Activated T-cell treated with anti-CD3 and anti-CD28 coated beads, Interleukin-2, amount 50 U/mL, for 24 hours (primary cell): ENCODE measurements around the gene SCCPDH.

Source experiments
- DNase-seq: peaks from one replicate; pipeline ENCODE4 v3.0.0-alpha.2; 2020
- H3K27ac Mint-ChIP-seq: 2 replicates; pipeline ENCODE4 v1.8.0; 2020; ENCODE audit warnings: mild to moderate bottlenecking, mixed read lengths
- H3K27me3 Mint-ChIP-seq: 2 replicates; pipeline ENCODE4 v1.8.0; 2020; ENCODE audit warnings: mixed read lengths
- H3K36me3 Mint-ChIP-seq: 2 replicates; pipeline ENCODE4 v1.8.0; 2020; ENCODE audit warnings: low read depth, mixed read lengths
- H3K4me1 Mint-ChIP-seq: 2 replicates; pipeline ENCODE4 v1.8.0; 2020; ENCODE audit warnings: low read depth, mixed read lengths
- H3K4me3 Mint-ChIP-seq: 2 replicates; pipeline ENCODE4 v1.8.0; 2020; ENCODE audit warnings: mild to moderate bottlenecking, moderate library complexity, mixed read lengths
- H3K9me3 Mint-ChIP-seq: 2 replicates; pipeline ENCODE4 v1.8.0; 2020; ENCODE audit warnings: mixed read lengths

SCCPDH gene

GRCh38 chr1:246750752-246751151 lies 26.5 kb downstream of the SCCPDH start:
- Mint-ChIP-seq H3K27ac (no peak overlapping the region), H3K36me3 (no peaks in the 10 kb centered on the region), H3K9me3 (no peaks in the 10 kb centered on the region)

DNA sequence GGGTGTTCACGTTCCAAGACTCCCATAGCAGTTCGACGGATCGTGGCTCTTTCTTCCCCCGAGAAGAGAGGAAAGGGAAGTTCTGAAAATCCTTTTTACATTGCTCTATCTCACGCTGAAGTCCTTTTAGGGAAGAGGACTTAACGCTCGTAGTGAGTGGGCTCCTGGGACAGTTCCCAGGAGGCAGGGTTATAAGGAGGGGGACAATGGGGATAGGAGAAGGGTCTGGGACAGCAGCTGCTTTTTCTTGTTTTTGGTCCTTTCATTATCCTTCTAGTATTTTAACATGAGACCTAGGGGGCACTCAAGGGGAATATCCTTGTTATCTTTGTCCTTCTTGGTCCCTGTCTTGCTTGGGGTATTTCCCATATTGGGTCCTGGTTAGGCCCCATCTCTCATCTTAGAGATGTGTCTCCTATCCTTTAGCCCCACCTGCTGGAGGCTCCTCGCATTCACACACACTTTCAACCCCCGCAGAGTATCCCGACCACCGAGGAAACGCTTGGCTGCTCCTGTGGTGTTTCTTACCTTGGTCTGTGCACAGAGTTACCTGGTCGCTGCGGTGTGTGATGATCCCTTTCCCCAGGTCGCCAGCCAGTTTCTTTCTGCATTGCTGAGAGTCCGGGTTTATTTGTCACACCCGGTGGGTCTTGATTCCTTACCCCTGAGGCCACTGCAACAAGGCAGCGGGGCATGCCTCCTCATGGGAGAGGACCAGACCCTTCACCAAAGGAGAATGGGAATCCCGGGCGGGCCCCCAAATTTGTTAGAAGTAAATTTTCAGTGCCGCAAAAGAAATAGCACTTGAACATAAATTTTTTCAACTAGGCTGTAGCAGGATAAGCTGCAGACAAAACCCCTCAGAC lies 29.7 kb downstream of the SCCPDH start:
- H3K36me3 Mint-ChIP-seq, result no peaks in the 10 kb centered on the region
- H3K4me1 Mint-ChIP-seq, result no peaks in the 10 kb centered on the region
- no peaks in the 10 kb centered on the region for H3K27me3 Mint-ChIP-seq
- no peak overlapping the region for H3K27ac Mint-ChIP-seq
- H3K9me3 Mint-ChIP-seq, result no peaks in the 10 kb centered on the region
- H3K4me3 Mint-ChIP-seq, result no peak overlapping the region
- peak; percentile 63 for DNase-seq

More at GRCh38 chr1:246750752-246751151, 26.5 kb downstream of the SCCPDH start:
- no peaks in the 10 kb centered on the region for H3K27me3 Mint-ChIP-seq
- DNase-seq, result no peak
- no peaks in the 10 kb centered on the region for H3K4me1 Mint-ChIP-seq
- no peak overlapping the region for H3K4me3 Mint-ChIP-seq

DNA sequence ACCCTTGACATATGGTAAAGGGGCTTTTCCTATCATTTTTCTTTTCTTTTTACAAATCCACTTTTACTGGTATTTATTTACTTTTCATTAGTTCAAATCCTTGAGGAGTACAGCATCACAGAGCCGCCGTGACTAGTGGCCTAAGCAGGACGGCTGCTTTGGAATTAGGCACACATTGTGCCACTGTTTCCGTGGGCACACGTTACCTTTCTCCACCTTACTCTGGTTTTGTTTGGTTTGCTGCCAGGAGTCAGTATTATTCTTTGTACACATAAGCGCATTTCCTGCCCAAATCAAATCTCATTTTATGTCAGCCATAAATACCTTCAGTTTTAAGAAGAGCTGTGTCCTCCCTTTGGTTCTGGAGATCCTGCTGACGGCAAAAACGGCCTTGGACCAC lies 31.2 kb downstream of the SCCPDH start:
- no peaks in the 10 kb centered on the region for H3K4me1 Mint-ChIP-seq
- no peak overlapping the region for H3K4me3 Mint-ChIP-seq
- no peaks in the 10 kb centered on the region for H3K9me3 Mint-ChIP-seq
- no peaks in the 10 kb centered on the region for H3K27me3 Mint-ChIP-seq
- no peak overlapping the region for H3K27ac Mint-ChIP-seq
- H3K36me3 Mint-ChIP-seq, result peaks cover 6% of the 10 kb centered on the region
- no peak for DNase-seq

DNA sequence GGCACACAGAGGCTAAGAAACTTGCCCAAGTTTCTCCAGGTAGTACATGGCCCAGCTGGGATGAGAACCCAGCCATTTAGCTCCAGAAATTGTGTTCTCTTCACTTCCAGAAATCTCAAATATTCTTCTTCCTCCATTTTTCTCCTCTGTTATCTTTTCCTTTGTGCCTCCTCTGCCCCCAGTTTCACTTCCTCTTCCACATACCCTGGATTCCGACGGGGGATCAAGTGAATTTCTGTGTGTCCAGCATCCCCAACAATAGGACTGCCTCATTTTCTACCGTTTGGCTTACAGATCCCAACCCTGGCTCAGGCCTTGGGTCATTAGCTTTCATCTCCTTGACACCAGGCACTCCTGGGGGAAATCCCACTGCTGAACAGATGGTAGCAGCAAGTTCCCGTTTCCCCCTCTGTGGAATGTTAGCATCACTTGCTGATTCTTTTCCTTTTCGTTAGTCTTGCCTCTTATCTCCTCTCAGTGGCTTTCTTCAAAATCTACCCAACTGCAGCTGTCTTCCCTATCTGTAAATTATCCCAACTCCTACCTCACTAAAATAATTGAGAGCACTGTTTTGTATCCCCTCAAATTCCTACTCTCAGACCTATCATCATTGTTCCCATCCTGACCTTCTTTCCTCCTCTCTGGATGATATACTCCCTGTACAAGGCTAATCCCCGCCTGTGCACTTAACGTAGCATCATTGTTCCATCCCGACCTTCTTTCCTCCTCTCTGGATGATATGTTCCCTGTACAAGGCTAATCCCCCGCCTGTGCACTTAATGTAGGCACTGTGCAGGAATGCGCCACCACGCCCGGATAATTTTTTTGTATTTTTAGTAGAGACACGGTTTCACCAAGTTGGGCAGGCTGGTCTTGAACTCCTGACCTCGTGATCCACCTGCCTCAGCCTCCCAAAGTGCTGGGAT lies 36.5 kb downstream of the SCCPDH start:
- no peak overlapping the region for H3K4me3 Mint-ChIP-seq

DNA sequence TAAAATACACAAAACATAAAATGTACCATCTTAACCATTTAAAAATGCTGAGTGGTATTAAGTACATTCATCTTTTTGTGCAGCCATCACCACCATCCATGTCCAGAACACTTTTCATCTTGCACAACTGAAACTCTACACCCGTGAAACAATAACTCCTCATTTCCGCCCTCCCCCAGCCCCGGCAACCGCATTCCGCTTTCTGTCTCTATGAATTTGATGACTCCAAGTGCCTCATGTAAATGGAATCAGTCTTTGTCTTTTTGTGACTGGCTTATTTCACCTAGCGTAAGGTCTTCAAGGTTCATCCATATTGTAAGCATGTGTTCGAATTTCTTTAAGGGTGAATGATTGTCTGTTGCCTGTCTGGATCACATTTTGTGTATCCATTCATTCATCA lies 37.2 kb downstream of the SCCPDH start:
- no peaks in the 10 kb centered on the region for H3K4me1 Mint-ChIP-seq
- H3K9me3 Mint-ChIP-seq, result no peaks in the 10 kb centered on the region
- DNase-seq, result no peak
- peaks cover 33% of the 10 kb centered on the region for H3K36me3 Mint-ChIP-seq
- H3K27me3 Mint-ChIP-seq, result no peaks in the 10 kb centered on the region
- no peak overlapping the region for H3K27ac Mint-ChIP-seq
- no peak overlapping the region for H3K4me3 Mint-ChIP-seq

More for the DNA sequence above, 36.5 kb downstream of the SCCPDH start:
- no peak overlapping the region for H3K27ac Mint-ChIP-seq
- H3K36me3 Mint-ChIP-seq, result peaks cover 29% of the 10 kb centered on the region
- H3K9me3 Mint-ChIP-seq, result no peaks in the 10 kb centered on the region
- no peaks in the 10 kb centered on the region for H3K27me3 Mint-ChIP-seq
- no peak for DNase-seq
- no peaks in the 10 kb centered on the region for H3K4me1 Mint-ChIP-seq

DNA sequence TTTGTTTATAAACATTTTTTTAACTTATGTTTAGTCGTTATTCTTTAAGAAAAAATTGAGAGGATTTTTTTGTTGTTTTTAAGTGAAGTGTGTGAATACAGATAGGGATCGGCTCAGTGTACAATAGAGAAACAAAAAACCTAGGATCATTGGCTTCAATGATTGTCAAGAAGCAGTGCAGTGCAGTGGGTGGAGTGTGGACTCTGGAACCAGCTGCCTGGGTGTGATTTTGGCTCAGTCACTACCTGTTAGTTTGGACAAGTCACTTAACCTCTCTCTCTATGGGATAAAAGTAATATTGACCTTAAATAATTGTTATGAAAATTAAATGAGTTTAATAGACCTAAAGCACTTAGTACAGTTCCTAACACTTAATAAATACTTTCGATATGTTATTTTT lies 41.3 kb downstream of the SCCPDH start:
- Mint-ChIP-seq H3K4me3 (no peak overlapping the region), H3K4me1 (no peaks in the 10 kb centered on the region), H3K9me3 (no peaks in the 10 kb centered on the region), H3K27ac (no peak overlapping the region), H3K36me3 (peaks cover 43% of the 10 kb centered on the region), H3K27me3 (no peaks in the 10 kb centered on the region)
- DNase-seq, result no peak

DNA sequence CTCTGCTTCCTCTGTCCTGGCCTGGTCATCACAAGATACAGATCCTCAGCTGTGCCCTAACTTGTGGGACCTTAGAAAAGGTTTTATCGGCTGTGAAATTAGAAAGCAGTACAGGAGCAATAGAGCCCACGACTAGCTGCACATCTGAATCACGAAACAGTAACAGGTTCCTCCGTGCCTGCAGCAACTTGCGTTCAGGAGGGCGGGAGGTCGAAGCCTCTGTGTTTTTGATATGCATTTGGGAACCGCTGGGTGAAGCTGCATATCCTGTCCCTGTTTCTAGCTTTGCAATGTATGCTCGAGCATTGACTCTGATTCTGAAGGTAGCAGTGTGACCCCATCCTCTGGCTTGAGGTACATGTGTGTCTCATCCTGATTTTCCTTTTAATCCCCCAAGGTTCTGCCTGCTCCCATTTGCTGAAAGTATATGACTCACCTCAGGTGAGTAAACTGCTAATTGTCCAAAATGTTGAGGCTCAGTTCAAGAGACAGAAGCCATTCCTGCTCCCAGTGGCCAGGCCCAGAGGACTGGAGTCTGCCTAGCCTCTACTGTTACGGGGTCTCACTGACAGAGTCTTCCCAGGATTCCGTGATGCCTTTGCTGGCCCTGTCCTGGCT lies 44.3 kb downstream of the SCCPDH start:
- H3K27ac Mint-ChIP-seq, result no peak overlapping the region
- H3K36me3 Mint-ChIP-seq, result peaks cover 36% of the 10 kb centered on the region

DNA sequence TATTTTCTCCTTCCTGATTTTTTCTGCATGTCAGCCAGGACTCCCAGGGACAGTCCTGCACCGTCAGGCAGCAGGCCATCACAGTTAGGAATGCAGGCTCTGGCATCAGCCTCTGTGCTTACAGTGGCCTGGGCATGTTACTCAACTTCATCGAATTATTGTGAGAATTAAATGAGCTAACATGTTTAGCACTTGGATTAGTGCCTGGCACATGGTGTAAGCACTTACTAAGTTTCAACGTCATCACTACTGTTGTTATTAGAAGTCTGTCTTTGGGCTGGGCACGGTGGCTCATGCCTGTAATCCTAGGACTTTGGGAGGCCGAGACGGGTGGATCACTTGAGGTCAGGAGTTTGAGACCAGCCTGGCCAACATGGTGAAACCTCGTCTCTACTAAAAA lies 45.1 kb downstream of the SCCPDH start:
- DNase-seq, result no peak
- no peaks in the 10 kb centered on the region for H3K4me1 Mint-ChIP-seq
- H3K4me3 Mint-ChIP-seq, result no peak overlapping the region
- no peaks in the 10 kb centered on the region for H3K9me3 Mint-ChIP-seq
- H3K27ac Mint-ChIP-seq, result no peak overlapping the region
- peaks cover 30% of the 10 kb centered on the region for H3K36me3 Mint-ChIP-seq
- H3K27me3 Mint-ChIP-seq, result no peaks in the 10 kb centered on the region

More for the DNA sequence above, 44.3 kb downstream of the SCCPDH start:
- Mint-ChIP-seq H3K27me3 (no peaks in the 10 kb centered on the region), H3K4me3 (no peak overlapping the region), H3K4me1 (no peaks in the 10 kb centered on the region), H3K9me3 (no peaks in the 10 kb centered on the region)
- no peak for DNase-seq

- H3K4me1 Mint-ChIP-seq, result no peaks in the 10 kb centered on the region
Measured at GRCh38 chr1:246771366-246771765, 47.2 kb downstream of the SCCPDH start.

DNA sequence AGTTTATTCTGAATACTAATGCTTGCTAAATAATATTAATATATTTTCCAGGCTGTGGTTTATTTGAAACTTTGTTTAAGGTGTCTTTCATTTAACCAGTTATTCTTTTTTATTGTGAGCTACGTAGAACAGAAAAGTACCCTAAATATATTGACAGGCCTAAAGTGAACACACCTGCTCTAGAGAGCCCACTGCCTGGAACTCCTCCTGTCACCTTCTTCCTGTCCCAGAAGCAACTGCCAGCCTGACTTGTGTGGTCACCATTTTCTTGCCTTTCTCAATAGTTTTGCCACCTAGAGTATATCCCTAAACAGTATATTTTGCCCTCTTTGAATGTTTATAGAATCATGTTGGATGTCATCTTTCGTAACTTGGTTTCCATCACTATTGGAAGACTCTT lies 48.5 kb downstream of the SCCPDH start:
- Mint-ChIP-seq H3K9me3 (no peaks in the 10 kb centered on the region), H3K36me3 (peaks cover 28% of the 10 kb centered on the region), H3K4me3 (no peak overlapping the region), H3K27ac (no peak overlapping the region), H3K27me3 (no peaks in the 10 kb centered on the region), H3K4me1 (no peaks in the 10 kb centered on the region)
- DNase-seq, result no peak

More at GRCh38 chr1:246771366-246771765, 47.2 kb downstream of the SCCPDH start:
- H3K27me3 Mint-ChIP-seq, result no peaks in the 10 kb centered on the region
- no peak overlapping the region for H3K27ac Mint-ChIP-seq
- no peaks in the 10 kb centered on the region for H3K9me3 Mint-ChIP-seq
- no peak overlapping the region for H3K4me3 Mint-ChIP-seq
- H3K36me3 Mint-ChIP-seq, result peaks cover 30% of the 10 kb centered on the region
- no peak for DNase-seq

DNA sequence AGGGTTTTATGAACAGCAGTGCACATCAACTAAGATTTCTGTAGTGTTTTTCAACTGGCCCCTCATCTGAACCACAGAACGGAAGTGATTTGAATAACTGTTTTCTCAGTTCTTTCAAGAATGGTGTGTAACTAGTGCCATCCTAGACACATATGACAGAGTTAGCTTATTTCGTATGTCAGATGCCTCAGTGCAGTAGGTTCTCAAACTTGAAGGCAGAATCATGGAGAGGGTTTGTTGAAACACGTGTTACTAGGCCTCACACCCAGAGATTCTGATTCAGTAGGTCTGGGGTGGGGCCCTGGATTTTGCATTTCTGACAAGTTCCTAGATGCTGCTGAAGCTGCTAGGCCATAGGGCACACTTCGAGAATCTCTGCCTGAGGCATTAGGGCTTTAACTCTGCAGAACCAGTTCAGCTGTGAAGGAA lies 49.0 kb downstream of the SCCPDH start:
- Mint-ChIP-seq H3K4me3 (no peak overlapping the region), H3K4me1 (no peaks in the 10 kb centered on the region), H3K27me3 (no peaks in the 10 kb centered on the region), H3K27ac (no peak overlapping the region), H3K9me3 (no peaks in the 10 kb centered on the region), H3K36me3 (peaks cover 28% of the 10 kb centered on the region)
- DNase-seq, result no peak

DNA sequence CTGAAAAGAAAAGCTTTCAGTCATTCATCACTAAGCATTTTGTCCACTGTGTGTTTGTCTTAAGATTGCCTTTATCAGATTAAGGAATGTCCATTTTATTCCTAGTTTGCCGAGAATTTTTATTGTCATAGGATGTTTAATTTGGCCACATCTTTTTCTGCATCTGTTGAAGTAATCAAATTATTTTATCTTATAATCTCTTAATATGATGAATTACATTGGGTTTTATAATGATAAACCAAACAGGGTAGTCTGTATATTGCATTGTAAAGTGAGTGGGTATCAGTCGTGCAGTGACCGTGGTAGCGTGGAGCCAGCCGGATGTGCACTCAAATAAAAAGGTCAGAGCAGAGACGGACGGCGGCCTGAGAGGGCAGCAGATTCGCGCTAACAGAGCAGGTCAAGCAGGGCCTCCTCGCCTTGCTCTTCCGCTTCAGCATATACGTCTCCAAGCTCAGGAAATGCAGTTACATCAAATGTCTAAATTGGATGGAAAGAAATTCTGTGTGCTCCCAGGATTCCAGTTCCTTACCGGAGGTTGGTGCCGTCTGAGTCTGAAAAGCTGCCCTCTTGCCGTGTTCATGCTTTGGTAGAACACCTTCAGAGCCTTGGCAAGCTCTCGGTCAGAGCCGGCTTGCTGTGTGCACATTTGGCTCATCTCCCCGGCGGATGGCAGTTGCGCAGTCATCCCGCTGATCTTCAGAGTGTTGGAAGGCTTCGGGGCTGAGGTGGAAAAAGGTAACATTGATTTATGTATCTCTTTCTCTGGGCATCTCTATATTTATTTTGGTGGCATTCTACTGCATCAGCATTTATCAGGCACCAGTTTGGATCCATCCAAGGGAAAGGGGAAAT lies 51.5 kb downstream of the SCCPDH start:
- Mint-ChIP-seq H3K4me1 (no peaks in the 10 kb centered on the region), H3K4me3 (no peak overlapping the region), H3K27ac (no peak overlapping the region), H3K9me3 (no peaks in the 10 kb centered on the region), H3K36me3 (peaks cover 16% of the 10 kb centered on the region), H3K27me3 (no peaks in the 10 kb centered on the region)
- DNase-seq, result no peak

- Mint-ChIP-seq H3K9me3 (no peaks in the 10 kb centered on the region), H3K4me3 (no peak overlapping the region), H3K27me3 (no peaks in the 10 kb centered on the region), H3K27ac (no peak overlapping the region), H3K4me1 (no peaks in the 10 kb centered on the region), H3K36me3 (peaks cover 14% of the 10 kb centered on the region)
- no peak for DNase-seq
Measured at GRCh38 chr1:246776923-246777322, 52.7 kb downstream of the SCCPDH start.

DNA sequence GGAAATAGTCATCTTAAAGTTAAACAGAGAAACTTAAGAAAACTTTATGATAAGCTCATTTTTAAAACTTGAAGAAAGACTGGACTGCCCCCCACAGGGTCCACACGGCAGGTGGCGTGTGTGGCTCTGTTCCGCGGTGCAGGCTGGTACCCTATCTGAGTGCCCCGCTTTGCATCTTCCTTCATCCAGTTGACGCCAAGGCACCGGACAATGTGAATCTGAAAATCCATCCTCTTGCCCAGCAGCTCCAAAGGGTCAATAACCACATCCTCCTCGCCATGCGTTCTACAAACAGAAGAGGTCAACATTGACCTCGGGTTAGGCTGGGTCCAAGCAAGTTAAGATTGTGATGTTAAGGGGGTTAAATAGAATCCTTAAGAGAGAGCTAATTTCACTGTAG lies 54.5 kb downstream of the SCCPDH start:
- H3K4me1 Mint-ChIP-seq, result peaks cover 9% of the 10 kb centered on the region
- H3K36me3 Mint-ChIP-seq, result peaks cover 11% of the 10 kb centered on the region
- no peaks in the 10 kb centered on the region for H3K27me3 Mint-ChIP-seq
- no peak for DNase-seq
- H3K9me3 Mint-ChIP-seq, result no peaks in the 10 kb centered on the region
- no peak overlapping the region for H3K27ac Mint-ChIP-seq
- no peak overlapping the region for H3K4me3 Mint-ChIP-seq
